Smooth muscle cell (in vitro differentiated cells): Measurements from ENCODE around the gene FETUB. TPM values are rescaled to one million over a fixed set of nuclear protein-coding genes. Genes with fewer than 3 reads are reported as not detected.

Source experiments
- polyA plus RNA-seq: library from polyadenylated mRNA; unstranded; fragments of >200 nt; fragmentation: Nextera tagmentation; extraction: Ambion mirVana; gene quantifications from 2 replicates; pipeline ENCODE4 v1.2.1, GENCODE V29; 2016
- small RNA-seq: library from RNA; depleted of rRNA; stranded (forward); fragments of <200 nt; gene quantifications from one replicate; pipeline ENCODE3, GENCODE V24; 2014
- total RNA-seq: library from RNA; depleted of rRNA; stranded (reverse); fragments of >200 nt; gene quantifications from 2 replicates; pipeline ENCODE4 v1.2.3, GENCODE V29; 2014

FETUB gene
- total and polyA plus RNA-seq, 2 experiments from 2014 or later = 1.9 TPM; not detected in 1

Small RNAs within 50 kb of the gene (small RNA-seq; reads per million reads assigned to genes)
- not detected for gene RF00017

Other genes starting within 250 kb of the FETUB start
- 5.5 and 9.2 TPM in 2 replicates for gene CRYGS, start 96.0 kb upstream of the FETUB start, total RNA-seq
- 6.6 and 13.5 TPM in 2 replicates for gene CRYGS, start 96.0 kb upstream of the FETUB start, polyA plus RNA-seq
- gene TBCCD1, start 73.1 kb upstream of the FETUB start, total RNA-seq = 12.2 and 15.2 TPM in 2 replicates
- 15.5 and 19.5 TPM in 2 replicates for gene TBCCD1, start 73.1 kb upstream of the FETUB start, polyA plus RNA-seq
- gene DNAJB11, start 69.7 kb upstream of the FETUB start, total RNA-seq = 103 and 115 TPM in 2 replicates
- gene DNAJB11, start 69.7 kb upstream of the FETUB start, polyA plus RNA-seq = 136 and 138 TPM in 2 replicates
- gene AHSG, start 27.3 kb upstream of the FETUB start, total RNA-seq = 0.18 TPM in 1 of 2 replicates, not detected in the other
- gene AHSG, start 27.3 kb upstream of the FETUB start, polyA plus RNA-seq = 0.16 and 0.26 TPM in 2 replicates
- not detected in 2 replicates for gene HRG, start 25.6 kb downstream of the FETUB start, total RNA-seq
- gene HRG, start 25.6 kb downstream of the FETUB start, polyA plus RNA-seq = not detected in 2 replicates
- gene KNG1, start 77.0 kb downstream of the FETUB start, total RNA-seq = not detected in 2 replicates
- gene KNG1, start 77.0 kb downstream of the FETUB start, polyA plus RNA-seq = not detected in 2 replicates
- 438 and 486 TPM in 2 replicates for gene EIF4A2, start 143.2 kb downstream of the FETUB start, total RNA-seq
- 94.8 and 130 TPM in 2 replicates for gene EIF4A2, start 143.2 kb downstream of the FETUB start, polyA plus RNA-seq
- 36.4 and 45.5 TPM in 2 replicates for gene RFC4, start 166.1 kb downstream of the FETUB start, total RNA-seq
- gene RFC4, start 166.1 kb downstream of the FETUB start, polyA plus RNA-seq = 24.8 and 27.8 TPM in 2 replicates
- gene ADIPOQ, start 202.3 kb downstream of the FETUB start, total RNA-seq = not detected in 2 replicates
- gene ADIPOQ, start 202.3 kb downstream of the FETUB start, polyA plus RNA-seq = not detected in 2 replicates